GM18858 (cell line): ENCODE measurements around the gene APCDD1.
"Not testable (repeated sequence)": the region's sequence is repeated elsewhere in the genome, so short reads cannot be mapped to it uniquely, and the experiment has no call there.

Experiments used
- ATAC-seq: cut with Tn5 transposase; IDR thresholded peaks from one replicate; pipeline ENCODE4 v1.9.1; 2021; ENCODE audit not compliant: unreplicated experiment

Gene APCDD1

GRCh38 chr18:10487154-10487553 is 32.7 kb downstream of the APCDD1 start:
- no peak for ATAC-seq

GRCh38 chr18:10488017-10488416 is 33.6 kb downstream of the APCDD1 start:
- no peak for ATAC-seq

- peak; percentile 98 for ATAC-seq
Measured at GRCh38 chr18:10490401-10491165, 36.1 kb downstream of the APCDD1 start.

GRCh38 chr18:10495936-10496335 is 41.5 kb downstream of the APCDD1 start:
- no peak for ATAC-seq

GRCh38 chr18:10497206-10497749 is 42.8 kb downstream of the APCDD1 start:
- ATAC-seq = no peak

GRCh38 chr18:10499230-10499629 is 44.8 kb downstream of the APCDD1 start:
- ATAC-seq = no peak

GRCh38 chr18:10500038-10500437 is 45.6 kb downstream of the APCDD1 start:
- ATAC-seq = no peak

- no peak for ATAC-seq
Measured at GRCh38 chr18:10504723-10505122, 50.3 kb downstream of the APCDD1 start.

GRCh38 chr18:10505892-10506291 is 51.5 kb downstream of the APCDD1 start:
- not testable (repeated sequence) for ATAC-seq

- no peak for ATAC-seq
Measured at GRCh38 chr18:10508591-10508990, 54.2 kb downstream of the APCDD1 start.

GRCh38 chr18:10511236-10511635 is 56.8 kb downstream of the APCDD1 start:
- ATAC-seq = no peak

- ATAC-seq = no peak
Measured at GRCh38 chr18:10514082-10514481, 59.6 kb downstream of the APCDD1 start.

- no peak for ATAC-seq
Measured at GRCh38 chr18:10514601-10515000, 60.2 kb downstream of the APCDD1 start.

- ATAC-seq = no peak
Measured at GRCh38 chr18:10515456-10515855, 61.0 kb downstream of the APCDD1 start.

GRCh38 chr18:10516078-10516477 is 61.6 kb downstream of the APCDD1 start:
- no peak for ATAC-seq

- ATAC-seq = no peak
Measured at GRCh38 chr18:10518595-10519255, 64.3 kb downstream of the APCDD1 start.

- no peak for ATAC-seq
Measured at GRCh38 chr18:10519366-10519765, 64.9 kb downstream of the APCDD1 start.

- no peak for ATAC-seq
Measured at GRCh38 chr18:10519999-10520935, 65.8 kb downstream of the APCDD1 start.

GRCh38 chr18:10521566-10521965 is 67.1 kb downstream of the APCDD1 start:
- ATAC-seq = no peak

GRCh38 chr18:10522574-10522973 is 68.1 kb downstream of the APCDD1 start:
- no peak for ATAC-seq

- no peak for ATAC-seq
Measured at GRCh38 chr18:10523544-10523943, 69.1 kb downstream of the APCDD1 start.
